ENCODE data around the gene ADGRG3.

DNA sequence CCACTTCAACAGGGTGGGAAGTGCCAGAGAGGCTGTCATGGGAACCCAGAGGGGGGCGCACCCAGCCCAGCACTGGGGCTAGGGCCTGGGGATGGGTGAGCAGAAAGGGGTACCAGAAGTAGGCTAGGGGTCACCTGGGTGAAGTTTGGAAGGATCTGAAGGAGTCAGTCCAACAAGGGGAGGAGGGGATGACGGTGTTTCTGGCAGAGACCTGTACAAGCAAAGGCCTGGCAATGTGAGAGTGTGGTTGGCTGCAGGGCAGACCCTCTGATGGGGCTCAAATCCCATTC, 54.0 kb downstream of the ADGRG3 start:
- no peak for TF ChIP-seq PAX5 (IDR thresholded peaks at IDR 0.05; ENCODE audit: insufficient read depth, low read length, severe bottlenecking)
- no peak for TF ChIP-seq SPI1 (IDR thresholded peaks at IDR 0.05; ENCODE audit: low read depth, low read length)
- no peak for TF ChIP-seq POLR2AphosphoS5 (IDR thresholded peaks at IDR 0.05; ENCODE audit: low read depth, low read length)
- TF ChIP-seq TAF1 (IDR thresholded peaks at IDR 0.05; ENCODE audit: low read depth, low read length): no peak
- no peak for TF ChIP-seq POLR2A (IDR thresholded peaks at IDR 0.05; ENCODE audit: low read depth, low read length)
- TF ChIP-seq POU2F2 (IDR thresholded peaks at IDR 0.05; ENCODE audit: low read depth, low read length): no peak

Measured in GM12891 (cell line).